H1 (cell line): ENCODE data around the gene LPIN2. TPM values are rescaled to one million over a fixed set of nuclear protein-coding genes. Genes with fewer than 3 reads are reported as not detected.

Experiments used
- CTCF ChIA-PET: fragments of 300-600 bp; sonication (Branson Sonifier 250); formaldehyde crosslinking; loops from one replicate; lab custom pipeline; 2021; ENCODE audit not compliant: partially characterized antibody; lab: Charles Lee
- POLR2A ChIA-PET: fragments of 300-600 bp; sonication (Branson Sonifier 250); formaldehyde crosslinking; loops from one replicate; lab custom pipeline; 2021; ENCODE audit warnings: inconsistent platforms; ENCODE audit not compliant: partially characterized antibody; lab: Charles Lee
- DNase-seq, 2 experiments: peaks; one replicate each; pipeline versions ENCODE4 v3.0.0 to v3.0.0-alpha.2; 2010 to 2022; ENCODE audit warnings: low spot score in 2 of 2, low read depth in 1 of 2, mixed read lengths in 1 of 2
- FAIRE-seq: peaks from 2 replicates; lab custom pipeline; 2011; peaks lifted over from hg19 to GRCh38; lab: Jason Lieb, UNC
- H2AFZ ChIP-seq: 2 replicates; pipeline ENCODE4 v1.8.1; 2012; ENCODE audit warnings: low read length, inconsistent platforms
- H2AK5ac ChIP-seq: 2 replicates; pipeline ENCODE4 v1.6.1; 2013; ENCODE audit warnings: low read depth, low read length
- H2BK120ac ChIP-seq: replicated peaks from 2 replicates; pipeline ENCODE3; 2013; ENCODE audit warnings: low read depth, low read length, inconsistent platforms
- H2BK12ac ChIP-seq: 2 replicates; pipeline ENCODE4 v1.6.1; 2013; ENCODE audit warnings: low read depth, low read length
- H2BK15ac ChIP-seq: 2 replicates; pipeline ENCODE4 v1.6.1; 2013; ENCODE audit warnings: low read length
- H2BK20ac ChIP-seq: 2 replicates; pipeline ENCODE4 v1.6.1; 2013; ENCODE audit warnings: low read length
- H2BK5ac ChIP-seq: 2 replicates; pipeline ENCODE4 v1.6.1; 2013; ENCODE audit warnings: low read depth, low read length
- H3K14ac ChIP-seq: 2 replicates; pipeline ENCODE4 v1.6.1; 2013; ENCODE audit warnings: inconsistent platforms; ENCODE audit not compliant: insufficient read length
- H3K18ac ChIP-seq: 2 replicates; pipeline ENCODE4 v1.6.1; 2013; ENCODE audit warnings: low read length; ENCODE audit errors: extremely low read depth
- H3K23ac ChIP-seq: 2 replicates; pipeline ENCODE4 v1.6.1; 2013; ENCODE audit warnings: inconsistent platforms; ENCODE audit not compliant: insufficient read length
- H3K23me2 ChIP-seq: 2 replicates; pipeline ENCODE4 v1.6.1; 2013; ENCODE audit warnings: low read depth, low read length
- H3K27ac ChIP-seq: 2 replicates; pipeline ENCODE4 v1.6.1; 2011; ENCODE audit warnings: low read depth, low read length, inconsistent platforms
- H3K27me3 ChIP-seq, 4 experiments: replicated peaks in 1 of 4; 1 replicate in 1 of 4; 2 replicates in 3 of 4; pipeline versions ENCODE4 v1.6.1 to v1.8.1; 2011 to 2013; ENCODE audit warnings: low read length in 3 of 4, mild to moderate bottlenecking in 3 of 4, inconsistent platforms in 2 of 4, mixed read lengths in 2 of 4, moderate library complexity in 1 of 4; ENCODE audit not compliant: control insufficient read depth in 3 of 4, insufficient read depth in 3 of 4; ENCODE audit errors: extremely low read depth in 1 of 4
- H3K36me3 ChIP-seq, 4 experiments: 2 replicates each; pipeline versions ENCODE4 v1.6.1 to v1.8.1; 2011 to 2013; ENCODE audit warnings: mild to moderate bottlenecking in 4 of 4, low read length in 3 of 4, moderate library complexity in 2 of 4, control low read depth in 1 of 4, inconsistent platforms in 1 of 4; ENCODE audit not compliant: insufficient read depth in 4 of 4, control insufficient read depth in 2 of 4
- H3K4ac ChIP-seq: replicated peaks from 2 replicates; pipeline ENCODE3; 2013; ENCODE audit warnings: low read length, low read depth, mixed read lengths, inconsistent platforms; ENCODE audit not compliant: insufficient read length
- H3K4me1 ChIP-seq, 4 experiments: replicated peaks in 1 of 4; 1 replicate in 1 of 4; 2 replicates in 3 of 4; pipeline versions ENCODE4 v1.6.1 to v1.8.1; 2011 to 2013; ENCODE audit warnings: low read length in 3 of 4, inconsistent platforms in 2 of 4, mixed read lengths in 1 of 4; ENCODE audit not compliant: insufficient read depth in 4 of 4, control insufficient read depth in 3 of 4
- H3K4me2 ChIP-seq, 2 experiments: 2 replicates each; pipeline versions ENCODE4 v1.6.1 to v1.8.1; 2011 to 2013; ENCODE audit warnings: low read depth in 2 of 2, low read length in 2 of 2, control low read depth in 1 of 2, inconsistent platforms in 1 of 2, mild to moderate bottlenecking in 1 of 2; ENCODE audit not compliant: insufficient read depth in 1 of 2
- H3K4me3 ChIP-seq, 4 experiments: fragments of 200-600, 300-600 bp in 1 of 4; sonication (generic), shearing (Covaris generic), sonication (Bioruptor Twin) in 1 of 4; 2 replicates each; pipeline versions ENCODE4 v1.5.1 to v1.8.1; 2011 to 2016; ENCODE audit warnings: low read length in 4 of 4, low read depth in 3 of 4, control low read depth in 2 of 4, inconsistent platforms in 2 of 4, mild to moderate bottlenecking in 2 of 4, mixed read lengths in 1 of 4, moderate library complexity in 1 of 4; ENCODE audit not compliant: insufficient read depth in 2 of 4; ENCODE audit errors: extremely low read depth in 1 of 4
- H3K56ac ChIP-seq: replicated peaks from 2 replicates; pipeline ENCODE3; 2013; ENCODE audit warnings: low read depth, mild to moderate bottlenecking, mixed read lengths, low read length, inconsistent platforms; ENCODE audit not compliant: insufficient read length
- H3K79me1 ChIP-seq: 2 replicates; pipeline ENCODE4 v1.6.1; 2013; ENCODE audit warnings: low read depth, low read length, control low read depth
- H3K79me2 ChIP-seq, 2 experiments: 2 replicates each; pipeline versions ENCODE4 v1.6.1 to v1.8.1; 2012 to 2013; ENCODE audit warnings: low read length in 2 of 2, mild to moderate bottlenecking in 2 of 2, inconsistent platforms in 1 of 2; ENCODE audit not compliant: insufficient read depth in 2 of 2, control insufficient read depth in 1 of 2
- H3K9ac ChIP-seq, 4 experiments: replicated peaks in 1 of 4; 1 replicate in 1 of 4; 2 replicates in 3 of 4; pipeline versions ENCODE4 v1.6.1 to v1.8.1; 2011 to 2013; ENCODE audit warnings: low read depth in 3 of 4, low read length in 3 of 4, control low read depth in 2 of 4, mild to moderate bottlenecking in 2 of 4, moderate library complexity in 2 of 4, inconsistent platforms in 1 of 4; ENCODE audit errors: extremely low read depth in 1 of 4
- H3K9me3 ChIP-seq, 2 experiments: 2 replicates each; pipeline versions ENCODE4 v1.6.1 to v1.8.1; 2012 to 2013; ENCODE audit warnings: mild to moderate bottlenecking in 2 of 2, moderate library complexity in 2 of 2, control low read depth in 1 of 2, inconsistent platforms in 1 of 2, low read depth in 1 of 2, low read length in 1 of 2, mixed read lengths in 1 of 2; ENCODE audit not compliant: insufficient read depth in 2 of 2
- H4K20me1 ChIP-seq, 2 experiments: replicated peaks in 1 of 2; 2 replicates each; pipeline versions ENCODE3 to v1.8.1; 2011 to 2013; ENCODE audit warnings: inconsistent platforms in 2 of 2, low read length in 2 of 2, mild to moderate bottlenecking in 1 of 2; ENCODE audit not compliant: insufficient read depth in 2 of 2, control insufficient read depth in 1 of 2
- H4K5ac ChIP-seq: 2 replicates; pipeline ENCODE4 v1.6.1; 2013; ENCODE audit warnings: low read length, low read depth, mixed read lengths, inconsistent platforms; ENCODE audit not compliant: insufficient read length
- H4K8ac ChIP-seq: 2 replicates; pipeline ENCODE4 v1.8.0; 2013; ENCODE audit warnings: mild to moderate bottlenecking, moderate library complexity, low read length, inconsistent platforms; ENCODE audit not compliant: insufficient read depth; ENCODE audit errors: extremely low read depth
- H4K91ac ChIP-seq: replicated peaks from 2 replicates; pipeline ENCODE3; 2013; ENCODE audit warnings: low read length, mixed read lengths, inconsistent platforms; ENCODE audit not compliant: insufficient read length
- EP300 ChIP-seq, 2 experiments: IDR thresholded peaks; 1 replicate in 1 of 2; 2 replicates in 1 of 2; pipeline ENCODE4 v1.6.1; 2011 to 2012; ENCODE audit warnings: low read depth in 2 of 2, low read length in 2 of 2, mild to moderate bottlenecking in 2 of 2, borderline replicate concordance in 1 of 2, inconsistent platforms in 1 of 2, moderate library complexity in 1 of 2
- KDM1A ChIP-seq: fragments of 200-600, 300-600 bp; sonication (generic); IDR thresholded peaks from 2 replicates; pipeline ENCODE4 v1.7.1; 2016; ENCODE audit warnings: mild to moderate bottlenecking, low read length, borderline replicate concordance
- KDM5A ChIP-seq: fragments of 200-600 bp; IDR thresholded peaks from 2 replicates; pipeline ENCODE4 v1.7.1; 2012; ENCODE audit warnings: mild to moderate bottlenecking, low read length, inconsistent platforms, mixed read lengths
- PHF8 ChIP-seq: fragments of 200-600 bp; sonication (generic); conservative IDR thresholded peaks from 2 replicates; pipeline ENCODE4 v1.7.1; 2012; ENCODE audit warnings: low read depth, mild to moderate bottlenecking, inconsistent platforms, low read length, moderate library complexity
- SUZ12 ChIP-seq: fragments of 200-600 bp; sonication (generic); IDR thresholded peaks from 2 replicates; pipeline ENCODE4 v1.6.1; 2012; ENCODE audit warnings: mild to moderate bottlenecking, inconsistent platforms, low read length, moderate library complexity, mixed read lengths
- WGBS, 2 experiments: shearing (Covaris generic) in 1 of 2; methylation state at CpG; one replicate each; pipeline versions ENCODE4 v1.1.6 to v1.1.7; 2013 to 2015; ENCODE audit warnings: low lambda C conversion rate in 2 of 2, mixed read lengths in 2 of 2, inconsistent platforms in 1 of 2, low coverage in 1 of 2, missing lambda C conversion rate in 1 of 2; ENCODE audit not compliant: insufficient replicate concordance in 2 of 2, insufficient coverage in 1 of 2, insufficient read length in 1 of 2; ENCODE audit errors: extremely low coverage in 1 of 2, missing lambda C conversion rate in 1 of 2; 5-methylcytosine and 5-hydroxymethylcytosine counted together
- polyA plus RNA-seq, 7 experiments: library from polyadenylated mRNA; depleted of rRNA in 3 of 7; stranded (reverse) in 5 of 7; unstranded in 2 of 7; fragments of >200 nt in 5 of 7; fragments of 200-250 nt in 2 of 7; gene quantifications; 1 replicate in 5 of 7; 2 replicates in 1 of 7; 4 replicates in 1 of 7; pipeline versions ENCODE4 v1.2.1 to v1.2.3, GENCODE V29; 2011 to 2013; ENCODE audit warnings: missing spikeins in 2 of 7, mixed read lengths in 2 of 7
- total RNA-seq: library from RNA; stranded (reverse); fragmentation: NEBNext Ultra II Directional; extraction: Animal tissue kit (Norgen Biotek cat#: 25700); gene quantifications from 2 replicates; pipeline ENCODE4 v1.2.1, GENCODE V29; 2021

The LPIN2 gene
- total and polyA plus RNA-seq, 2 of the 8 experiments (the other 6 are each of a cell fraction or from before 2014, with no cell fraction given) = 7.4 to 14.2 TPM

- no peak for FAIRE-seq
- H3K27me3 ChIP-seq = no peaks in the 10 kb centered on the region
- no peaks in the 10 kb centered on the region for H3K9me3 ChIP-seq
- no peak overlapping the region for H3K23ac ChIP-seq
- H3K36me3 ChIP-seq = no peaks in the 10 kb centered on the region
- no peak overlapping the region for H3K4me2 ChIP-seq
- POLR2A ChIA-PET = no interaction called here
- TF ChIP-seq PHF8 = no peak
- no peak for TF ChIP-seq KDM5A
- TF ChIP-seq SUZ12 = no peak
- TF ChIP-seq EP300 (IDR thresholded peaks at IDR 0.05; ENCODE audit: borderline replicate concordance in 1 of 2, low read depth in 2 of 2, low read length in 2 of 2) = no peak
- TF ChIP-seq KDM1A = no peak
- H3K23me2 ChIP-seq = no peaks in the 10 kb centered on the region
- H4K8ac ChIP-seq = no peak overlapping the region
- CTCF ChIA-PET = interaction anchor here (1.2 to 5.5 kb wide), 18 partner anchors 12 to 128 kb away, joined by 3 to 47 read pairs (median 10); no protein-coding TSS in a partner anchor
- no peak for DNase-seq
- H3K18ac ChIP-seq = no peak overlapping the region
- H2BK5ac ChIP-seq = no peak overlapping the region
- H2BK120ac ChIP-seq = no peak overlapping the region
- H2BK15ac ChIP-seq = no peak overlapping the region
- no peaks in the 10 kb centered on the region for H3K79me1 ChIP-seq
- H3K14ac ChIP-seq = no peak overlapping the region
- no peaks in the 10 kb centered on the region for H3K4me1 ChIP-seq
- WGBS, 2 experiments = 94% methylated on average over 11 of the region's 11 CpGs; no CpG with 5 or more reads in 1 of the 2 experiments
- H3K4me3 ChIP-seq = no peak overlapping the region
- no peak overlapping the region for H2AK5ac ChIP-seq
- no peaks in the 10 kb centered on the region for H3K79me2 ChIP-seq
- H2BK20ac ChIP-seq = no peak overlapping the region
- H4K5ac ChIP-seq = no peak overlapping the region
- no peak overlapping the region for H3K4ac ChIP-seq
- no peak overlapping the region for H2AFZ ChIP-seq
- H2BK12ac ChIP-seq = no peak overlapping the region
- no peak overlapping the region for H3K9ac ChIP-seq
- H3K56ac ChIP-seq = no peak overlapping the region
- no peak overlapping the region for H3K27ac ChIP-seq
- no peak overlapping the region for H4K91ac ChIP-seq
- no peaks in the 10 kb centered on the region for H4K20me1 ChIP-seq
These were observed 48.8 kb upstream of the LPIN2 start for GRCh38 chr18:3061581-3062312.
